Large intestine (tissue), 3 donors: ENCODE results near the gene OPCML. TPM values are rescaled to one million over a fixed set of nuclear protein-coding genes. Genes with fewer than 3 reads are reported as not detected.

Experiments
- DNase-seq, 2 donors: peaks; one replicate each; pipeline versions ENCODE4 v3.0.0 to v3.0.0-alpha.2; 2013
- H3K27ac ChIP-seq: one replicate; pipeline ENCODE4 v1.5.1; 2013; ENCODE audit warnings: low read length
- H3K27me3 ChIP-seq: 2 replicates; pipeline ENCODE4 v1.6.1; 2013; ENCODE audit warnings: low read length; ENCODE audit not compliant: control insufficient read depth, insufficient read depth
- H3K36me3 ChIP-seq: 2 replicates; pipeline ENCODE4 v1.6.1; 2013; ENCODE audit warnings: low read length; ENCODE audit not compliant: control insufficient read depth, insufficient read depth
- H3K4me1 ChIP-seq: one replicate; pipeline ENCODE4 v1.6.1; 2013; ENCODE audit warnings: low read length; ENCODE audit not compliant: control insufficient read depth, insufficient read depth
- H3K4me3 ChIP-seq: one replicate; pipeline ENCODE4 v1.5.1; 2013; ENCODE audit warnings: low read length
- H3K9me3 ChIP-seq: one replicate; pipeline ENCODE4 v1.6.1; 2013; ENCODE audit warnings: mild to moderate bottlenecking, low read depth, low read length, moderate library complexity; ENCODE audit not compliant: control insufficient read depth
- WGBS: methylation state at CpG from one replicate; pipeline ENCODE4 v1.1.5; 2013; ENCODE audit warnings: low lambda C conversion rate; ENCODE audit not compliant: insufficient coverage; 5-methylcytosine and 5-hydroxymethylcytosine counted together
- polyA plus RNA-seq: library from polyadenylated mRNA; unstranded; fragments of 120-200 nt; gene quantifications from one replicate; pipeline ENCODE4 v1.2.1, GENCODE V29; 2013

Gene OPCML
- polyA plus RNA-seq, 1 donor = 1.4 TPM

GRCh38 chr11:133343951-133344350 is 188.3 kb downstream of the OPCML start:
- no peak overlapping the region for H3K4me3 ChIP-seq
- no peaks in the 10 kb centered on the region for H3K36me3 ChIP-seq
- WGBS = no CpG with 5 or more reads among the region's 9 CpGs
- no peaks in the 10 kb centered on the region for H3K27me3 ChIP-seq
- H3K4me1 ChIP-seq = no peaks in the 10 kb centered on the region
- DNase-seq = no peak
- no peak overlapping the region for H3K27ac ChIP-seq
- no peaks in the 10 kb centered on the region for H3K9me3 ChIP-seq

GRCh38 chr11:133339495-133340140 is 192.7 kb downstream of the OPCML start:
- WGBS = 100% methylated on average over 1 of the region's 5 CpGs
- DNase-seq = no peak

GRCh38 chr11:133338588-133338987 is 193.7 kb downstream of the OPCML start:
- WGBS = no CpG with 5 or more reads among the region's 2 CpGs
- H3K9me3 ChIP-seq = no peaks in the 10 kb centered on the region
- H3K36me3 ChIP-seq = no peaks in the 10 kb centered on the region
- H3K4me3 ChIP-seq = no peak overlapping the region
- no peak overlapping the region for H3K27ac ChIP-seq
- no peak for DNase-seq
- no peaks in the 10 kb centered on the region for H3K4me1 ChIP-seq
- no peaks in the 10 kb centered on the region for H3K27me3 ChIP-seq

More at GRCh38 chr11:133339495-133340140, 192.7 kb downstream of the OPCML start:
- H3K9me3 ChIP-seq = no peaks in the 10 kb centered on the region
- H3K4me3 ChIP-seq = no peak overlapping the region
- H3K27ac ChIP-seq = no peak overlapping the region
- H3K4me1 ChIP-seq = no peaks in the 10 kb centered on the region
- no peaks in the 10 kb centered on the region for H3K36me3 ChIP-seq
- H3K27me3 ChIP-seq = no peaks in the 10 kb centered on the region

- WGBS = no CpG with 5 or more reads among the region's 7 CpGs
- Histone ChIP-seq H3K36me3 (no peaks in the 10 kb centered on the region), H3K27me3 (no peaks in the 10 kb centered on the region), H3K9me3 (no peaks in the 10 kb centered on the region), H3K4me1 (no peaks in the 10 kb centered on the region), H3K27ac (no peak overlapping the region), H3K4me3 (no peak overlapping the region)
- DNase-seq = no peak
These were observed 194.3 kb downstream of the OPCML start for GRCh38 chr11:133337951-133338418.

GRCh38 chr11:133337193-133337592 is 195.1 kb downstream of the OPCML start:
- Histone ChIP-seq H3K9me3 (no peaks in the 10 kb centered on the region), H3K4me3 (no peak overlapping the region), H3K4me1 (no peaks in the 10 kb centered on the region), H3K27ac (no peak overlapping the region), H3K36me3 (no peaks in the 10 kb centered on the region), H3K27me3 (no peaks in the 10 kb centered on the region)
- WGBS = no CpG with 5 or more reads among the region's 4 CpGs
- DNase-seq = no peak

GRCh38 chr11:133331031-133331430 is 201.3 kb downstream of the OPCML start:
- 100% methylated on average over 1 of the region's 3 CpGs for WGBS
- H3K4me3 ChIP-seq = no peak overlapping the region
- no peaks in the 10 kb centered on the region for H3K9me3 ChIP-seq
- DNase-seq = no peak
- no peak overlapping the region for H3K27ac ChIP-seq
- H3K36me3 ChIP-seq = no peaks in the 10 kb centered on the region
- no peaks in the 10 kb centered on the region for H3K4me1 ChIP-seq
- H3K27me3 ChIP-seq = no peaks in the 10 kb centered on the region

GRCh38 chr11:133326849-133327248 is 205.5 kb downstream of the OPCML start:
- no peak overlapping the region for H3K27ac ChIP-seq
- DNase-seq = no peak
- no peaks in the 10 kb centered on the region for H3K4me1 ChIP-seq
- no peaks in the 10 kb centered on the region for H3K36me3 ChIP-seq
- H3K27me3 ChIP-seq = no peaks in the 10 kb centered on the region
- H3K9me3 ChIP-seq = no peaks in the 10 kb centered on the region
- no peak overlapping the region for H3K4me3 ChIP-seq
- WGBS = no CpG with 5 or more reads among the region's 7 CpGs

- Histone ChIP-seq H3K4me1 (no peaks in the 10 kb centered on the region), H3K27me3 (no peaks in the 10 kb centered on the region), H3K4me3 (no peak overlapping the region), H3K36me3 (no peaks in the 10 kb centered on the region), H3K27ac (no peak overlapping the region), H3K9me3 (no peaks in the 10 kb centered on the region)
- 90% methylated on average over 2 of the region's 2 CpGs for WGBS
- DNase-seq = no peak
These were observed 206.0 kb downstream of the OPCML start for GRCh38 chr11:133326332-133326731.

GRCh38 chr11:133325711-133326110 is 206.6 kb downstream of the OPCML start:
- 33% methylated on average over 1 of the region's 3 CpGs for WGBS
- Histone ChIP-seq H3K36me3 (no peaks in the 10 kb centered on the region), H3K9me3 (no peaks in the 10 kb centered on the region), H3K4me1 (no peaks in the 10 kb centered on the region), H3K4me3 (no peak overlapping the region), H3K27me3 (no peaks in the 10 kb centered on the region), H3K27ac (no peak overlapping the region)
- no peak for DNase-seq

GRCh38 chr11:133323354-133323753 is 208.9 kb downstream of the OPCML start:
- Histone ChIP-seq H3K9me3 (no peaks in the 10 kb centered on the region), H3K27ac (no peak overlapping the region), H3K4me1 (no peaks in the 10 kb centered on the region), H3K27me3 (no peaks in the 10 kb centered on the region), H3K4me3 (no peak overlapping the region), H3K36me3 (no peaks in the 10 kb centered on the region)
- no peak for DNase-seq
- WGBS = no CpG with 5 or more reads among the region's 3 CpGs

- DNase-seq = no peak
- no CpG with 5 or more reads among the region's 5 CpGs for WGBS
These were observed 214.1 kb downstream of the OPCML start for GRCh38 chr11:133318221-133318620.

More at GRCh38 chr11:133318221-133318620, 214.1 kb downstream of the OPCML start:
- Histone ChIP-seq H3K4me3 (no peak overlapping the region), H3K9me3 (no peaks in the 10 kb centered on the region), H3K4me1 (no peaks in the 10 kb centered on the region), H3K36me3 (no peaks in the 10 kb centered on the region), H3K27ac (no peak overlapping the region), H3K27me3 (no peaks in the 10 kb centered on the region)
